Mesendoderm (in vitro differentiated cells): ENCODE results near the gene COPB1.

Source experiments
- DNase-seq: peaks from one replicate; pipeline ENCODE4 v3.0.0; 2013
- H2AK5ac ChIP-seq: 2 replicates; pipeline ENCODE4 v1.6.1; 2013; ENCODE audit warnings: low read length, inconsistent platforms
- H2BK120ac ChIP-seq: 2 replicates; pipeline ENCODE4 v1.6.1; 2013; ENCODE audit warnings: low read depth, mild to moderate bottlenecking, low read length, moderate library complexity, mixed read lengths
- H2BK15ac ChIP-seq: replicated peaks from 2 replicates; pipeline ENCODE4 v1.6.1; 2013; ENCODE audit warnings: low read depth, mild to moderate bottlenecking, moderate library complexity
- H2BK5ac ChIP-seq: 2 replicates; pipeline ENCODE4 v1.6.1; 2013; ENCODE audit warnings: low read length, inconsistent platforms
- H3K18ac ChIP-seq: 2 replicates; pipeline ENCODE4 v1.6.1; 2013; ENCODE audit warnings: mild to moderate bottlenecking, low read length, mixed read lengths
- H3K23ac ChIP-seq: one replicate; pipeline ENCODE4 v1.6.1; 2013; ENCODE audit warnings: low read length
- H3K27ac ChIP-seq: 2 replicates; pipeline ENCODE4 v1.5.1; 2013; ENCODE audit warnings: low read depth, mild to moderate bottlenecking, inconsistent platforms, low read length, moderate library complexity
- H3K27me3 ChIP-seq: 2 replicates; pipeline ENCODE4 v1.6.1; 2013; ENCODE audit warnings: low read length, control low read depth, mild to moderate bottlenecking, inconsistent platforms; ENCODE audit not compliant: insufficient read depth, poor library complexity
- H3K36me3 ChIP-seq: 2 replicates; pipeline ENCODE4 v1.6.1; 2013; ENCODE audit warnings: low read length, inconsistent platforms; ENCODE audit not compliant: control insufficient read depth, insufficient read depth
- H3K4ac ChIP-seq: one replicate; pipeline ENCODE4 v1.6.1; 2013; ENCODE audit warnings: low read depth, mild to moderate bottlenecking, low read length, moderate library complexity
- H3K4me1 ChIP-seq: 2 replicates; pipeline ENCODE4 v1.6.1; 2013; ENCODE audit warnings: low read depth, low read length, inconsistent platforms; ENCODE audit not compliant: control insufficient read depth
- H3K4me2 ChIP-seq: 2 replicates; pipeline ENCODE4 v1.6.1; 2013; ENCODE audit warnings: low read length
- H3K4me3 ChIP-seq: 2 replicates; pipeline ENCODE4 v1.5.1; 2013; ENCODE audit warnings: mild to moderate bottlenecking, low read length
- H3K56ac ChIP-seq: one replicate; pipeline ENCODE4 v1.6.1; 2013; ENCODE audit warnings: low read length
- H3K79me1 ChIP-seq: 2 replicates; pipeline ENCODE4 v1.6.1; 2013; ENCODE audit warnings: low read length, inconsistent platforms
- H3K79me2 ChIP-seq: 2 replicates; pipeline ENCODE4 v1.6.1; 2013; ENCODE audit warnings: mild to moderate bottlenecking, low read length; ENCODE audit not compliant: control insufficient read depth, insufficient read depth
- H3K9ac ChIP-seq: 2 replicates; pipeline ENCODE4 v1.6.1; 2013; ENCODE audit warnings: low read length, inconsistent platforms
- H4K5ac ChIP-seq: one replicate; pipeline ENCODE4 v1.6.1; 2013; ENCODE audit warnings: low read length
- H4K8ac ChIP-seq: one replicate; pipeline ENCODE4 v1.6.1; 2013; ENCODE audit warnings: low read depth, mild to moderate bottlenecking, control low read depth, low read length, moderate library complexity
- WGBS: extraction: QIAGEN DNeasy Blood & Tissue Kit; methylation state at CpG from one replicate; pipeline ENCODE4 v1.1.7; 2013; ENCODE audit warnings: low lambda C conversion rate, missing lambda C conversion rate; ENCODE audit not compliant: insufficient coverage; ENCODE audit errors: extremely low coverage; 5-methylcytosine and 5-hydroxymethylcytosine counted together

The COPB1 gene

DNA sequence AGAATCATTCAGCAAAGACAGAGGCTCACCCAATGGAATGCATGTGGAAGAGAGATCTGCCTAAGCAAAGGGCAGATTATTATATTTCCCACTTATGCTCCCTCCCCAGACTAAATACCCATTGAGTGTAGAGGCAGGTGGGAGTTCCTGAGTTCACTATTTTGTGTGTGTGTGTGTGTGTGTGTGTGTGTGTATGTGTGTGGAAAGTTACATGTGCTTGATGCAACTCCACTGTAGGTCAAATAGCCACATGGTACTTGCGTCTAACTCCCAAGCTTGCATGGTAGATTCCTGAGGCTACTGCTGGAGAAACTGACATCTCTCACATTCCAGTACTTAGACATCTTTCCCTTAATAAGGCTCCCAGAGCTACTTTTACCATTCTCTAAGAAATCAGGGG lies 3.4 kb upstream of the COPB1 start:
- H3K23ac ChIP-seq = no peak overlapping the region
- H3K36me3 ChIP-seq = peaks cover 5% of the 10 kb centered on the region
- no peak overlapping the region for H2AK5ac ChIP-seq
- no peak overlapping the region for H3K18ac ChIP-seq
- no CpG with 5 or more reads among the region's 1 CpG for whole genome bisulfite sequencing
- H2BK5ac ChIP-seq = no peak overlapping the region
- H3K4me2 ChIP-seq = no peak overlapping the region
- no peak overlapping the region for H3K4ac ChIP-seq
- H3K79me2 ChIP-seq = peaks cover 6% of the 10 kb centered on the region
- H3K9ac ChIP-seq = no peak overlapping the region
- H3K27ac ChIP-seq = no peak overlapping the region
- no peak overlapping the region for H2BK15ac ChIP-seq
- H4K5ac ChIP-seq = no peak overlapping the region
- peak; percentile 5 for DNase-seq
- H3K56ac ChIP-seq = no peak overlapping the region
- peaks cover 2% of the 10 kb centered on the region for H3K79me1 ChIP-seq
- no peaks in the 10 kb centered on the region for H3K4me1 ChIP-seq
- H3K27me3 ChIP-seq = no peaks in the 10 kb centered on the region
- no peak overlapping the region for H2BK120ac ChIP-seq
- H4K8ac ChIP-seq = no peak overlapping the region
- H3K4me3 ChIP-seq = no peak overlapping the region

GRCh38 chr11:14502039-14502438 lies 2.4 kb upstream of the COPB1 start:
- H3K27ac ChIP-seq = no peak overlapping the region
- no peak overlapping the region for H3K4me3 ChIP-seq
- H3K4me1 ChIP-seq = no peaks in the 10 kb centered on the region
- peaks cover 6% of the 10 kb centered on the region for H3K79me2 ChIP-seq
- peaks cover 5% of the 10 kb centered on the region for H3K36me3 ChIP-seq
- H2BK120ac ChIP-seq = no peak overlapping the region
- H3K27me3 ChIP-seq = no peaks in the 10 kb centered on the region
- no peak overlapping the region for H3K4ac ChIP-seq
- H2BK15ac ChIP-seq = no peak overlapping the region
- no peak overlapping the region for H4K5ac ChIP-seq
- H3K56ac ChIP-seq = no peak overlapping the region
- H3K18ac ChIP-seq = no peak overlapping the region
- H3K4me2 ChIP-seq = no peak overlapping the region
- no peak overlapping the region for H3K23ac ChIP-seq
- no peak for DNase-seq
- no peak overlapping the region for H4K8ac ChIP-seq
- no peak overlapping the region for H2AK5ac ChIP-seq
- H3K9ac ChIP-seq = no peak overlapping the region
- H3K79me1 ChIP-seq = peaks cover 2% of the 10 kb centered on the region
- H2BK5ac ChIP-seq = no peak overlapping the region
- no CpG with 5 or more reads among the region's 4 CpGs for WGBS

DNA sequence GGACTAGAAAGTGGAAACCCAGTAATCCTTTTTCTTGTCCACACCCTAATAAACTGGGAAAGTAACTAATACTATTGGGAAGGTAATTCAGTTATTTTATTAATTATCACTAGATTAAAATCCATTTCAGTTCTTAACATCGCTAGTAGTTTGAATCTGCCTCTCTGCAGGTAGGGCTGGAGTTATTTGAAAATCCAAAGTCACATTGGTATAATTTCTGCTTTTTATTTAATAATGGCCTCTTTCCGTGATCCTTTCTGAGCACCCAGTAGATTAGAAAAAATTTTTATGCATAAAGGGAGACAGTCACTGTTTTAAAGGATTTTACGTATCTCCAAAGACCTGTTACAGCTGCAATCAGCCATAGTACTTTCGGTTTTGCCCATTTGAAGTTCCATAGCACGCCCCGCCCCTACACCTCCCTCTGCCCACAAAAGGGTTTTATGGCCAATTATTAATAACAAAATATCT lies 605 bp upstream of the COPB1 start:
- Histone ChIP-seq H3K4me1 (no peaks in the 10 kb centered on the region), H3K79me1 (peaks cover 2% of the 10 kb centered on the region), H2BK5ac (no peak overlapping the region), H2BK120ac (no peak overlapping the region), H3K9ac (peak overlapping the region; percentile 98), H4K5ac (peak overlapping the region; percentile 84), H3K4me2 (peak overlapping the region; percentile 92), H3K79me2 (peaks cover 6% of the 10 kb centered on the region), H3K4ac (no peak overlapping the region), H3K23ac (no peak overlapping the region), H4K8ac (no peak overlapping the region), H2AK5ac (no peak overlapping the region), H2BK15ac (no peak overlapping the region), H3K27me3 (no peaks in the 10 kb centered on the region), H3K56ac (peak overlapping the region; percentile 93), H3K4me3 (peak overlapping the region; percentile 52), H3K18ac (peak overlapping the region; percentile 82), H3K27ac (no peak overlapping the region), H3K36me3 (peaks cover 2% of the 10 kb centered on the region)
- peak; percentile 55 for DNase-seq
- no CpG with 5 or more reads among the region's 6 CpGs for WGBS

DNA sequence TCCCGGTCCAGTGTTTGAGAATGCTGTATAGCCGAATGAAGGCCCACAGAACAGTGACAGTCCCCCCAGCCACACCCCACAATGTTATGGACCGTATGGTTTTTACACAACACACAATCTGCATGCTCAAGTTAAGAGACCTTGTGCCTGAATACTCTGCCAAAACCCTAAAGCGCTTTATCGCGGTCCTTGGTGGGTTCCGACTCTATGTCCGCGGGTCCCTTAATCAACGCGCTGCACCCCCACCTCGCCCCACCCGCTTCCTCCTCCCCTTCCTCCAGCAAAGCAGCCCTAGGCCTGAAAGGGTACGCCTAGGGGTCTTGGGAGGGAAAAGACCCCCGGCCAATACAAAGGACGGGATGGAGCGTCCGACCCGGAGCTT lies 442 bp downstream of the COPB1 start:
- H3K56ac ChIP-seq = peak overlapping the region; percentile 99
- no peak overlapping the region for H3K27ac ChIP-seq
- H3K36me3 ChIP-seq = no peaks in the 10 kb centered on the region
- H2BK5ac ChIP-seq = no peak overlapping the region
- peak overlapping the region; percentile 60 for H3K4ac ChIP-seq
- no peaks in the 10 kb centered on the region for H3K27me3 ChIP-seq
- no peak for DNase-seq
- peaks cover 6% of the 10 kb centered on the region for H3K79me2 ChIP-seq
- no peak overlapping the region for H2BK15ac ChIP-seq
- WGBS = no CpG with 5 or more reads among the region's 19 CpGs
- H3K4me1 ChIP-seq = no peaks in the 10 kb centered on the region
- H3K4me2 ChIP-seq = peak overlapping the region; percentile 52
- H2AK5ac ChIP-seq = no peak overlapping the region
- no peak overlapping the region for H4K5ac ChIP-seq
- H4K8ac ChIP-seq = no peak overlapping the region
- H3K18ac ChIP-seq = peak overlapping the region; percentile 94
- peaks cover 2% of the 10 kb centered on the region for H3K79me1 ChIP-seq
- no peak overlapping the region for H3K23ac ChIP-seq
- H2BK120ac ChIP-seq = peak overlapping the region; percentile 8
- peak overlapping the region; percentile 97 for H3K4me3 ChIP-seq
- H3K9ac ChIP-seq = peak overlapping the region; percentile 98

GRCh38 chr11:14480716-14481115 lies 18.9 kb downstream of the COPB1 start:
- Histone ChIP-seq H3K36me3 (peaks cover 3% of the 10 kb centered on the region), H3K9ac (no peak overlapping the region)
- WGBS = no CpG with 5 or more reads among the region's 3 CpGs

DNA sequence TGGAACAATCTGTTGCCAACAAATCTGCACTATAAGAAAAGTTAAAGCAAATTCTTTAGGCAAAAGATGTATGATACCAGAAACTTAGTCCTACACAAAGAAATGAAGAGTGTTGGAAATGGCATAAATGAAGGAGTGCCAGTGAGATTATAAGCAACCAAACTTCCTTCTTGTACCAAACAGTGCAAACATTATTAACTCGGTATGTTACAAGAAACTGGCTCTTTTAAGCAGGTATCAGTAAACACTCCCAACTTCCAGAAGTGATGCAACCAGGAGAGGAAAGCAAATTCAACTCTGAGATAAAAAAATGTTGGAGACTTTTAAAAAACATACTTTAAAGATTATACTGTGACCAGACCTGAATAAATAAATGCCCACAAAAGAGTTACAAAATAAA lies 28.5 kb downstream of the COPB1 start:
- H3K23ac ChIP-seq = no peak overlapping the region
- H3K18ac ChIP-seq = no peak overlapping the region
- H2BK120ac ChIP-seq = no peak overlapping the region
- no peak for DNase-seq
- no peaks in the 10 kb centered on the region for H3K4me1 ChIP-seq
- H3K9ac ChIP-seq = no peak overlapping the region
- H2BK15ac ChIP-seq = no peak overlapping the region
- H2BK5ac ChIP-seq = no peak overlapping the region
- no peak overlapping the region for H4K5ac ChIP-seq
- no peak overlapping the region for H3K4me3 ChIP-seq
- H3K79me2 ChIP-seq = no peaks in the 10 kb centered on the region
- no peaks in the 10 kb centered on the region for H3K79me1 ChIP-seq
- no peak overlapping the region for H3K27ac ChIP-seq
- no peaks in the 10 kb centered on the region for H3K27me3 ChIP-seq
- no peak overlapping the region for H3K4ac ChIP-seq
- peaks cover 8% of the 10 kb centered on the region for H3K36me3 ChIP-seq
- no peak overlapping the region for H4K8ac ChIP-seq
- no peak overlapping the region for H3K56ac ChIP-seq
- no peak overlapping the region for H2AK5ac ChIP-seq
- H3K4me2 ChIP-seq = no peak overlapping the region
- WGBS = no CpG with 5 or more reads among the region's 1 CpG

More at GRCh38 chr11:14480716-14481115, 18.9 kb downstream of the COPB1 start:
- Histone ChIP-seq H3K18ac (no peak overlapping the region), H3K4ac (no peak overlapping the region), H3K56ac (no peak overlapping the region), H3K27ac (no peak overlapping the region), H3K79me1 (no peaks in the 10 kb centered on the region), H2AK5ac (no peak overlapping the region), H2BK120ac (no peak overlapping the region), H3K79me2 (no peaks in the 10 kb centered on the region), H3K27me3 (no peaks in the 10 kb centered on the region), H3K4me1 (no peaks in the 10 kb centered on the region), H4K5ac (no peak overlapping the region), H2BK5ac (no peak overlapping the region), H3K4me3 (no peak overlapping the region), H3K4me2 (no peak overlapping the region), H3K23ac (no peak overlapping the region), H4K8ac (no peak overlapping the region), H2BK15ac (no peak overlapping the region)
- DNase-seq = no peak
